ENCODE data around the gene RAPGEF5.

Gene RAPGEF5

DNA sequence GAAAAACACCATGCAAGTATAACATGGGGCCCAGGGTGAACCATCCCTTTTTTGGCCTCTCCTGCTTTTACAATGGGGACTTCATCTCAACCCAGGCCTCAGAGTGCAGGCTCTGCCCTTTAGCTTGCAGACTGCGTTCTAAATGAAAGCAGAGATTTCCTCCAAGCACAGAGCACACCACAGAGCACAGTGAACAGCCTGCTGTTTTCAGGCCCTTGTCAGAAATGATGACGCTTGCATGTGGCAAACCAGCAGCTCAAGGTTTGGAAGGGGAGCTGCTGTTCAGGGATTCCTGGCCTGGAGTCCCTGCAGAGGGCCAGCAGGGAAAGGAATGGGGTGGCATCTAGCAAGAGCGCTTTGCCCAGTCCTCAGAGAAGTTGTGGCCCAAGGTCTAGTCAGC is 243.9 kb downstream of the RAPGEF5 start:
- TF ChIP-seq CTCF (IDR thresholded peaks at IDR 0.05; ENCODE audit: poor library complexity, severe bottlenecking) = no peak
- no peaks in the 10 kb centered on the region for H3K27me3 ChIP-seq (ENCODE audit: insufficient read depth, poor library complexity, severe bottlenecking)
- DNase-seq (ENCODE audit: low spot score) (no peak), ATAC-seq (ENCODE audit: low read depth) (no peak)
- H3K27ac ChIP-seq (ENCODE audit: poor library complexity, severe bottlenecking) = no peak overlapping the region
- H3K36me3 ChIP-seq (ENCODE audit: low read depth) = no peaks in the 10 kb centered on the region
- H3K9me3 ChIP-seq (ENCODE audit: severe bottlenecking) = no peaks in the 10 kb centered on the region
- H3K4me1 ChIP-seq (ENCODE audit: insufficient read depth, poor library complexity, severe bottlenecking) = no peaks in the 10 kb centered on the region
- no peak overlapping the region for H3K4me3 ChIP-seq (ENCODE audit: severe bottlenecking)

DNA sequence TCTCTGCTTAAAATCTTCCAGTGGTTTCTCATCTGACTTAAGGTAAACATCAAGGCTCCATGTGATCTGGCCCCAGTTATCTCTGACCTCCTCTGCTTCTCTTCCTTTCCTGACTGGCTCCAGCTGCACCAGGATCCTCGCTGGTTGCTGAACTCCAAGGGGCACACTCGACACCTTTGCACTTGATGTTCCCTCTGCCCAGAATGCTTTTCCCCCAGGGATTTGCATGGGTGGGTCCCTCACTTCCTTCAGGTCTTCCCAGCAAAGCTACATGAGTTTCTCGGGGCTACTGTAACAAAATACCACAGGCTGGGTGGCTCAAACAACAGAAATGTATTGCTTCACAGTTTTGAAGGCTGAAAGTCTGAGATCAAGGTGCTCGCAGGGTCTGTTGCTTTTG is 245.3 kb downstream of the RAPGEF5 start:
- no peak for TF ChIP-seq CTCF (IDR thresholded peaks at IDR 0.05; ENCODE audit: poor library complexity, severe bottlenecking)
- ATAC-seq (ENCODE audit: low read depth) = no peak
- Histone ChIP-seq H3K4me3 (ENCODE audit: severe bottlenecking) (no peak overlapping the region), H3K27me3 (ENCODE audit: insufficient read depth, poor library complexity, severe bottlenecking) (no peaks in the 10 kb centered on the region), H3K9me3 (ENCODE audit: severe bottlenecking) (no peaks in the 10 kb centered on the region), H3K4me1 (ENCODE audit: insufficient read depth, poor library complexity, severe bottlenecking) (no peaks in the 10 kb centered on the region), H3K36me3 (ENCODE audit: low read depth) (no peaks in the 10 kb centered on the region), H3K27ac (ENCODE audit: poor library complexity, severe bottlenecking) (no peak overlapping the region)
- no peak for DNase-seq (ENCODE audit: low spot score)

DNA sequence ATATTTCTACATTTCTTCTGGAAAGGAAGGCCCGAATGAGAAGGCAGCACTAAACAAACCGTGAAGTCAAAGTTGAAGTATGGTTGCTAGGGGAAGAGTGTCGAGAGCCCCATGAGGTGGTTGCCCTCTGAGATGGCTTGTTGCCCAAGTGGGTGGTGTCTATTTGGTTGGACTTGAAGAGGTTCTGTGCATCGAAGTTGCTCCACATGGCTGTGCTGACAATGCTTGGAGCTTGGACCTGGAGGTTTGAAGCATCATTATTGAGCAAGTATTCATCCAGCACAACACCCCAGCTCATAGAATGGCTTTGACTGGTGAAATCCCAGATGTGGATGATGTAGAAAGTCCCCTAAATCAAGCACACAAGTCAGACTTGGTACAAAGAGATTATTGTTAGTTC is 246.1 kb downstream of the RAPGEF5 start:
- Histone ChIP-seq H3K27me3 (ENCODE audit: insufficient read depth, poor library complexity, severe bottlenecking) (no peaks in the 10 kb centered on the region), H3K9me3 (ENCODE audit: severe bottlenecking) (no peaks in the 10 kb centered on the region), H3K4me3 (ENCODE audit: severe bottlenecking) (no peak overlapping the region), H3K27ac (ENCODE audit: poor library complexity, severe bottlenecking) (no peak overlapping the region), H3K36me3 (ENCODE audit: low read depth) (no peaks in the 10 kb centered on the region), H3K4me1 (ENCODE audit: insufficient read depth, poor library complexity, severe bottlenecking) (no peaks in the 10 kb centered on the region)
- DNase-seq (ENCODE audit: low spot score) (no peak), ATAC-seq (ENCODE audit: low read depth) (no peak)
- no peak for TF ChIP-seq CTCF (IDR thresholded peaks at IDR 0.05; ENCODE audit: poor library complexity, severe bottlenecking)

- H3K36me3 ChIP-seq (ENCODE audit: low read depth) = no peaks in the 10 kb centered on the region
- H3K27ac ChIP-seq (ENCODE audit: poor library complexity, severe bottlenecking) = no peak overlapping the region
- no peaks in the 10 kb centered on the region for H3K4me1 ChIP-seq (ENCODE audit: insufficient read depth, poor library complexity, severe bottlenecking)
- H3K9me3 ChIP-seq (ENCODE audit: severe bottlenecking) = no peaks in the 10 kb centered on the region
- no peak overlapping the region for H3K4me3 ChIP-seq (ENCODE audit: severe bottlenecking)
- peak; percentile 87 for ATAC-seq (ENCODE audit: low read depth)
- TF ChIP-seq CTCF (IDR thresholded peaks at IDR 0.05; ENCODE audit: poor library complexity, severe bottlenecking) = peak; percentile 92
- DNase-seq (ENCODE audit: low spot score) = no peak
- H3K27me3 ChIP-seq (ENCODE audit: insufficient read depth, poor library complexity, severe bottlenecking) = no peaks in the 10 kb centered on the region
Measured at GRCh38 chr7:22110227-22110839, 246.6 kb downstream of the RAPGEF5 start.

GRCh38 chr7:22109761-22110160 is 247.2 kb downstream of the RAPGEF5 start:
- ATAC-seq (ENCODE audit: low read depth) (no peak), DNase-seq (ENCODE audit: low spot score) (no peak)
- Histone ChIP-seq H3K36me3 (ENCODE audit: low read depth) (no peaks in the 10 kb centered on the region), H3K27me3 (ENCODE audit: insufficient read depth, poor library complexity, severe bottlenecking) (no peaks in the 10 kb centered on the region), H3K4me1 (ENCODE audit: insufficient read depth, poor library complexity, severe bottlenecking) (no peaks in the 10 kb centered on the region), H3K9me3 (ENCODE audit: severe bottlenecking) (no peaks in the 10 kb centered on the region), H3K27ac (ENCODE audit: poor library complexity, severe bottlenecking) (no peak overlapping the region), H3K4me3 (ENCODE audit: severe bottlenecking) (no peak overlapping the region)
- no peak for TF ChIP-seq CTCF (IDR thresholded peaks at IDR 0.05; ENCODE audit: poor library complexity, severe bottlenecking)

Data from RWPE2 (cell line).